RCC 7860 (cell line): Measurements from ENCODE around the gene PIP4K2C.
"Not testable (repeated sequence)": the region's sequence is repeated elsewhere in the genome, so short reads cannot be mapped to it uniquely, and the experiment has no call there.

Source experiments
- DNase-seq: peaks from one replicate; pipeline ENCODE4 v3.0.0-alpha.2; 2015; ENCODE audit warnings: low spot score
- FAIRE-seq: peaks from 2 replicates; lab custom pipeline; 2012; peaks lifted over from hg19 to GRCh38; lab: Jason Lieb, UNC

PIP4K2C gene

GRCh38 chr12:57632073-57632957, 41.3 kb downstream of the PIP4K2C start:
- DNase-seq (no peak), FAIRE-seq (no peak)

DNA sequence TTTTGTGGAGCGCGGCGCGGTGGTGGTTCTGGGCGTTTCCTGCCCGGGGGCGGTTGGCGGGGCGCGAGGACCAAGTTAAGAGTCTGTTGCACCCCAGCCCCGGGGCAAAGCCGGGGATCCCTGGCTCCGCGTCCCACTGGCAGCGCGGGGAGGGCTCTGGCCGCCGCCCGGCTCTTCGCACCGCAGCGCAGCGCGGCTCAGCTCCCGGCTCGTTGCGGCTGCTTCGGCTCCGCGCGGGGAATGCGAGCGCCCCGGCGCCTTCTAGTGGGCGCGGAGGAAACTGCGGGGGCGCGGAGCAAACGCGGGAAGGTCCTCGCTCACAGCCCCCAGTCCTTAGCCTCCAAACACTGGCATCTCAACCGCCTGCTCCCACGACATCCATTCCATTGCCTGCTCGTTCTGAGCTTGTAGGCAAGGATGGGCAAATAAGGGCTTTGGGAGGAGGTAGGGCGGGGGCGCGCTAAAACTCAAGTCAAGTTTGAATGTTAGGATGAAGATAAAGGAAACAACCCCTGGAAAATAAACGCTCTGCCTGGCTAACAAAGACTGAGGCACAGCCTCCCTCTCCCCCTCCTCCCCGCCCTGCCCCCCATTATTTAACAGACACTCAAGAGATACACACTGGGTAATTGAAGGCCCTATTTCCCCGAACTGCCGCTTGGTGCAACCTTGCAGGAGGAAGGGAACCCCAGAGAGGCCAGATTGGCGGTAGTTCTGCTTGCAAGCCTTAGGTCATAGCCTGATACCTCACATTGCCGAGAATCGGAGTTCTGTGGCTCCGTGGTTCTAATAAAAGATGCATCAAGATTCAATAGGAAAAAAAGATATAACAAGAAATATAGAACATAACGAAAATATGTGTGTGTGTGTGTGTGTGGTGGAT, 42.2 kb downstream of the PIP4K2C start, which contains the start of gene B4GALNT1:
Gene B4GALNT1 (minus strand): TSS at position 244 of the 883 bp plus-strand sequence. CDS start 1,069 bp downstream, outside the sequence.
- FAIRE-seq (no peak), DNase-seq (peak; percentile 35)

DNA sequence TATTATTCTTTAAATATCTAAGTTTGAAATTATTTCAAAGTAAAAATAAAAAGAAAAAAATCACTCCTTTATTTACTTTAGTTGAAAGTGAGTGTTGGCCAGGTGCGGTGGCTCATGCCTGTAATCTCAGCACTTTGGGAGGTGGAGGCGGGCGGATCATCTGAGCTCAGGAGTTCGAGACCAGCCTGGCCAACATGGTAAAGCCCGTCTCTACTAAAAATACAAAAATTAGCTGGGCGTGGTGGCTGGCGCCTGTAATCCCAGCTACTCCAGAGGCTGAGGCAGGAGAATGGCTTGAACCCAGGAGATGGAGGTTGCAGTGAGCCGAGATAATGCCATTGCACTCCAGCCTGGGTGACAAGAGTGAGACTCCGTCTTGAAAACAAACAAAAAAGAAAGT, 45.7 kb downstream of the PIP4K2C start:
- not testable (repeated sequence) for DNase-seq, FAIRE-seq

GRCh38 chr12:57637364-57637763, 46.4 kb downstream of the PIP4K2C start:
- FAIRE-seq (no peak), DNase-seq (no peak)

DNA sequence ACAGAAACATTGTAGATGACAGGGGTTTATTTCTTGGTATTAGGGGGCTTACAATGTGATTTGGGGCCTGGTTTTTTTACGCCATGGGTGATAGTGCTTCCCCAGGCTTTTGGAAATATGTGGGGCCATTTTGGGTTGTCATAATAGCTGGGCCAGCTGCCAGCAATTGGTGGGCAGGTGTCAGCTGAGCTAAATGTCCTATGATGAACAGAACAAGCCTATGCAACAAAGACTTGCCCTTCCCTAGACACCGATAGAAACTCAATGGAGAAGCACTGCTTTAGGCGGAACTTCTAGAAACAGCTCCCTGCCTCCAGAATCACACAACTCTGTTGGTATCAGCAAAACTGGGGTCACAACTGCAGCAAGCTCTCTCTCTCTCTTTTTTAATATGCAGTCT, 47.1 kb downstream of the PIP4K2C start:
- DNase-seq (no peak), FAIRE-seq (no peak)

- DNase-seq, result no peak
Observed at GRCh38 chr12:57640175-57641042, 49.4 kb downstream of the PIP4K2C start.

DNA sequence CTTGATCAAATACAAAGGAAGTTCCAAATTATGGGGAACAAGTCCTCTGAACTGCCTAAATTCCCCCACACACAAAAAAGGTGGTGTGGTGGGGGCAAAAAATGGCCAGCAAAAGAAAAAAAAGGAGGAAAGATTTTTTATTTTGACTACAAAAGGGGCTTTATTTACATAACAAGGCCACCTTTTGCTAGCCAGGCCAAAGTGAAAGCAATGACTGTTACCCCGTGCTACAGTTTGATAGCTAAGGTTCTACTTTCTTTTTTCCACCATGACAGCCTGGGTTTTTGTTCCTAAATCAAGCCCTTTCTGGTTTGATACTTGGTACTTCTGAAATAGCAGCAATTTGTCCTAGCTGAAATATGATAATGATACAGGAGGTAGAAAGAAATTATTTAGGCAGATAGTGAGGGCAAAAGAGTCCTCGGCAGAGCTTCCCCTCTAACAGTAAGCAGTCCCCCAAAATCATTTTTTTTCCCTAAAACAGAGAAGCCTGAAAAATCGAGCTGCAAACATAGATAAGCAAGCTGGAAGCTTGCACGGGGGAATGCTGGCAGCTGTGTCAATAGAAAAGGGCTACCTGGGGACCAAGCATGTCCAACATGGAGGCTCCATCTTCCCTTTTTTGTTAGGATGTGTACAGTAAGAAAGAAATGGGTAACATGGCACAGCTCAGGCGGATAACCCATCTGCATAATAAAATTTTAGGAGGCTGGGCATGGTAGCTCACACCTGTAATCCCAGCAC, 50.9 kb downstream of the PIP4K2C start:
- no peak for FAIRE-seq
- no peak for DNase-seq

More at GRCh38 chr12:57640175-57641042, 49.4 kb downstream of the PIP4K2C start:
- FAIRE-seq, result no peak

DNA sequence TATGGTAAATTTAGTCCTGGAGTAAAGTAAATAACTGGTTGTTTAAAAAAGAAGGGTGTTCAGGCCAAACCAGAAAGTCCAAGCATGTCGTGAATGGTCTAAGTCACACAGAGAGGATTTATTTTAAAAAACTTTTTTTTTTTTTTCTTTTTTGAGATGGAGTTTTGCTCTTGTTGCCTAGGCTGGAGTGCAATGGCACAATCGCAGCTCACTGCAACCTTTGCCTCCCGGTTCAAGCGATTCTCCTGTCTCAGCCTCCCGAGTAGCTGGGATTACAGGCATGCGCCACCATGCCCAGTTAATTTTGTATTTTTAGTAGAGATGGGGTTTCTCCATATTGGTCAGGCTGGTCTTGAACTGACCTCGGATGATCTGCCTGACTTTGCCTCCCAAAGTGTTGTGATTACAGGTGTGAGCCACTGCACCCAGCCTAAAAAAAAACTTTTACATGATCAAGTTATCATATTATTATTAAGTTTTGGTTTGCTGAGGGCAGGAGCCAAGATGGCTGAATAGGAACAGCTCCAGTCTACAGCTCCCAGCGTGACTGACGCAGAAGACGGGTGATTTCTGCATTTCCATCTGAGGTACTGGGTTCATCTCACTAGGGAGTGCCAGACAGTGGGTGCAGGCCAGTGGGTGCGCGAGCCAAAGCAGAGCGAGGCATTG, 55.1 kb downstream of the PIP4K2C start:
- peak; percentile 4 for DNase-seq
- FAIRE-seq, result not testable (repeated sequence)

GRCh38 chr12:57646659-57647049, 55.7 kb downstream of the PIP4K2C start:
- FAIRE-seq, DNase-seq: not testable (repeated sequence)
